Thyroid gland (tissue), 4 donors: ENCODE results near the gene PSIP1. TPM values are rescaled to one million over a fixed set of nuclear protein-coding genes. Genes with fewer than 3 reads are reported as not detected.

Experiments
- DNase-seq, 2 donors: peaks; one replicate each; pipeline ENCODE4 v3.0.0-alpha.2; 2019
- H3K27ac ChIP-seq, 3 donors: fragments of 200-600 bp; sonication (generic); 1 replicate in 2 of 3; 2 replicates in 1 of 3; pipeline ENCODE4 v1.5.1; 2016 to 2019; ENCODE audit warnings: mild to moderate bottlenecking in 1 of 3, moderate library complexity in 1 of 3
- H3K27me3 ChIP-seq: fragments of 200-600 bp; sonication (generic); one replicate; pipeline ENCODE4 v1.5.1; 2019
- H3K36me3 ChIP-seq, 2 donors: fragments of 200-600 bp; sonication (generic); one replicate each; pipeline ENCODE4 v1.5.1; 2016 to 2019
- H3K4me1 ChIP-seq, 2 donors: fragments of 200-600 bp; sonication (generic); one replicate each; pipeline ENCODE4 v1.5.1; 2017 to 2019
- H3K4me3 ChIP-seq, 3 donors: fragments of 200-600 bp; sonication (generic); replicated peaks in 1 of 3; 1 replicate in 2 of 3; 2 replicates in 1 of 3; pipeline ENCODE4 v1.5.1; 2016; ENCODE audit warnings: mild to moderate bottlenecking in 1 of 3
- H3K9me3 ChIP-seq: fragments of 200-600 bp; sonication (generic); one replicate; pipeline ENCODE4 v1.5.1; 2017
- CTCF ChIP-seq, 6 experiments: fragments of 200-600 bp in 3 of 6; fragments of 450-650 bp in 3 of 6; sonication (generic) in 3 of 6; IDR thresholded peaks; one replicate each; pipeline ENCODE4 v1.5.1; 2016 to 2019; ENCODE audit warnings: antibody characterized with exemption in 6 of 6, mild to moderate bottlenecking in 2 of 6, inconsistent platforms in 1 of 6, moderate library complexity in 1 of 6
- POLR2A ChIP-seq, 2 donors: fragments of 450-650 bp; IDR thresholded peaks; one replicate each; pipeline ENCODE4 v1.6.1; 2017; ENCODE audit warnings: antibody characterized with exemption in 2 of 2, mild to moderate bottlenecking in 2 of 2, moderate library complexity in 1 of 2
- WGBS, 2 donors: methylation state at CpG; one replicate each; pipeline ENCODE4 v1.1.5; 2017; 5-methylcytosine and 5-hydroxymethylcytosine counted together
- intact Hi-C: fragments of 100-400 bp; cut with DNase I; formaldehyde crosslinking; loops from one replicate; pipeline ENCODE4 v1.15.1; 2023
- total RNA-seq, 4 donors: library from RNA; depleted of rRNA; stranded (reverse); fragments of >200 nt; gene quantifications; one replicate each; pipeline ENCODE4 v1.2.3, GENCODE V29; 2016

PSIP1 gene
- total RNA-seq, 4 donors from 2014 or later = 52.9 to 103 (median 62.7) TPM

- H3K27me3 ChIP-seq = no peaks in the 10 kb centered on the region
- DNase-seq = no peak
- H3K4me1 ChIP-seq = peaks cover 10 to 15% of the 10 kb centered on the region in 2 donors
- WGBS, 2 donors = 92 to 93% methylated on average over 8 of the region's 8 CpGs
- H3K36me3 ChIP-seq = peaks cover 0 to 5% of the 10 kb centered on the region in 2 donors
- no peaks in the 10 kb centered on the region for H3K9me3 ChIP-seq
- TF ChIP-seq CTCF (IDR thresholded peaks at IDR 0.05) (no peak), POLR2A (IDR thresholded peaks at IDR 0.05) (no peak)
- no peak overlapping the region for H3K27ac ChIP-seq
- no peak overlapping the region for H3K4me3 ChIP-seq
- intact Hi-C loops = no loop called here
Measured at GRCh38 chr9:15475923-15476536, 34.7 kb downstream of the PSIP1 start.

- TF ChIP-seq CTCF (IDR thresholded peaks at IDR 0.05) (no peak), POLR2A (IDR thresholded peaks at IDR 0.05) (no peak)
- Histone ChIP-seq H3K36me3 (peaks cover 11 to 15% of the 10 kb centered on the region in 2 donors), H3K4me3 (no peak overlapping the region), H3K27ac (no peak overlapping the region), H3K27me3 (no peaks in the 10 kb centered on the region), H3K4me1 (no peaks in the 10 kb centered on the region), H3K9me3 (no peaks in the 10 kb centered on the region)
- intact Hi-C loops = no loop called here
- DNase-seq = no peak
- 96 to 97% methylated on average over 2 of the region's 2 CpGs for WGBS, 2 donors
Measured at GRCh38 chr9:15469862-15470261, 40.9 kb downstream of the PSIP1 start.

- Histone ChIP-seq H3K9me3 (no peaks in the 10 kb centered on the region), H3K4me1 (no peaks in the 10 kb centered on the region), H3K4me3 (no peak overlapping the region), H3K36me3 (peaks cover 11 to 15% of the 10 kb centered on the region in 2 donors), H3K27ac (no peak overlapping the region), H3K27me3 (no peaks in the 10 kb centered on the region)
- WGBS, 2 donors = 86 to 90% methylated on average over 1 of the region's 1 CpG
- DNase-seq = no peak
- TF ChIP-seq CTCF (IDR thresholded peaks at IDR 0.05) = no peak
- intact Hi-C loops = no loop called here
Measured at GRCh38 chr9:15469406-15469805, 41.4 kb downstream of the PSIP1 start.

GRCh38 chr9:15468145-15468544 is 42.6 kb downstream of the PSIP1 start:
- TF ChIP-seq CTCF (IDR thresholded peaks at IDR 0.05) = no peak
- TF ChIP-seq POLR2A (IDR thresholded peaks at IDR 0.05) = no peak

GRCh38 chr9:15461601-15462000 is 49.2 kb downstream of the PSIP1 start:
- intact Hi-C loops = no loop called here
- peaks cover 0 to 2% of the 10 kb centered on the region in 2 donors for H3K36me3 ChIP-seq
- no peak for DNase-seq
- no peak for TF ChIP-seq POLR2A (IDR thresholded peaks at IDR 0.05)
- TF ChIP-seq CTCF (IDR thresholded peaks at IDR 0.05) = no peak
- H3K4me3 ChIP-seq = no peak overlapping the region
- no peaks in the 10 kb centered on the region for H3K27me3 ChIP-seq
- 58 to 60% methylated on average over 2 of the region's 2 CpGs for WGBS, 2 donors
- H3K27ac ChIP-seq = no peak overlapping the region
- H3K4me1 ChIP-seq = no peaks in the 10 kb centered on the region
- no peaks in the 10 kb centered on the region for H3K9me3 ChIP-seq

More at GRCh38 chr9:15468145-15468544, 42.6 kb downstream of the PSIP1 start:
- no peaks in the 10 kb centered on the region for H3K4me1 ChIP-seq
- intact Hi-C loops = no loop called here
- H3K27ac ChIP-seq = no peak overlapping the region
- WGBS, 2 donors = 73 to 90% methylated on average over 3 of the region's 3 CpGs
- peaks cover 11 to 15% of the 10 kb centered on the region in 2 donors for H3K36me3 ChIP-seq
- no peaks in the 10 kb centered on the region for H3K27me3 ChIP-seq
- no peak overlapping the region for H3K4me3 ChIP-seq
- no peak for DNase-seq
- H3K9me3 ChIP-seq = no peaks in the 10 kb centered on the region
